ENCODE data around the gene ARMCX5. TPM values are rescaled to one million over a fixed set of nuclear protein-coding genes. Genes with fewer than 3 reads are reported as not detected.

ARMCX5 gene
- total RNA-seq, 1 experiment from 2014 or later, result 13.5 TPM

GRCh38 chrX:102599951-102600579 is 750 bp downstream of the ARMCX5 start (continued):
- TF ChIP-seq ARID4B (CRISPR knock-in tag; IDR thresholded peaks at IDR 0.05; ENCODE audit: borderline replicate concordance) (no peak), NFATC4 (CRISPR knock-in tag; IDR thresholded peaks at IDR 0.05) (no peak), NFE2L1 (CRISPR knock-in tag; IDR thresholded peaks at IDR 0.05) (no peak), NR2C2 (CRISPR knock-in tag; IDR thresholded peaks at IDR 0.05) (no peak), FOXP4 (CRISPR knock-in tag; IDR thresholded peaks at IDR 0.05) (no peak), ZNF138 (CRISPR knock-in tag; conservative IDR thresholded peaks at IDR 0.05) (no peak)

- ATAC-seq (no peak), DNase-seq (ENCODE audit: low spot score) (no peak)
- Mint-ChIP-seq H3K4me1 (peaks cover 19% of the 10 kb centered on the region), H3K27ac (no peak overlapping the region), H3K4me3 (no peak overlapping the region), H3K27me3 (ENCODE audit: low read depth) (no peaks in the 10 kb centered on the region), H3K9me3 (no peaks in the 10 kb centered on the region), H3K36me3 (peaks cover 13% of the 10 kb centered on the region)
- TF ChIP-seq FOXP4 (CRISPR knock-in tag; IDR thresholded peaks at IDR 0.05) (no peak), RELA (CRISPR knock-in tag; IDR thresholded peaks at IDR 0.05; ENCODE audit: borderline replicate concordance) (no peak), ZNF121 (CRISPR knock-in tag; IDR thresholded peaks at IDR 0.05) (no peak)
- POLR2A ChIA-PET, result no interaction called here
- CTCF ChIA-PET, result no interaction called here
Measured at GRCh38 chrX:102604327-102604726, 5.0 kb downstream of the ARMCX5 start.

GRCh38 chrX:102606115-102606514 is 6.8 kb downstream of the ARMCX5 start:
- Mint-ChIP-seq H3K36me3 (peaks cover 16% of the 10 kb centered on the region), H3K27ac (no peak overlapping the region), H3K27me3 (ENCODE audit: low read depth) (no peaks in the 10 kb centered on the region), H3K4me3 (no peak overlapping the region), H3K9me3 (no peaks in the 10 kb centered on the region), H3K4me1 (peaks cover 12% of the 10 kb centered on the region)
- ChIA-PET CTCF (no interaction called here), POLR2A (no interaction called here)
- TF ChIP-seq ESRRA (CRISPR knock-in tag; IDR thresholded peaks at IDR 0.05; ENCODE audit: borderline replicate concordance), result no peak
- no peak for TF ChIP-seq ZNF281 (CRISPR knock-in tag; IDR thresholded peaks at IDR 0.05)
- no peak for TF ChIP-seq ETV6 (CRISPR knock-in tag; IDR thresholded peaks at IDR 0.05)
- TF ChIP-seq NFATC4 (CRISPR knock-in tag; IDR thresholded peaks at IDR 0.05), result no peak
- TF ChIP-seq ZBTB43 (CRISPR knock-in tag; IDR thresholded peaks at IDR 0.05), result no peak
- TF ChIP-seq E2F1 (CRISPR knock-in tag; IDR thresholded peaks at IDR 0.05), result no peak
- TF ChIP-seq ERG (CRISPR knock-in tag; IDR thresholded peaks at IDR 0.05), result no peak
- no peak for TF ChIP-seq ZNF512 (CRISPR knock-in tag; IDR thresholded peaks at IDR 0.05; ENCODE audit: borderline replicate concordance)
- TF ChIP-seq RELA (CRISPR knock-in tag; IDR thresholded peaks at IDR 0.05; ENCODE audit: borderline replicate concordance), result no peak
- DNase-seq (ENCODE audit: low spot score) (no peak), ATAC-seq (no peak)
